Astrocyte (in vitro differentiated cells and primary cell): ENCODE measurements around the gene HRH2. TPM values are rescaled to one million over a fixed set of nuclear protein-coding genes. Genes with fewer than 3 reads are reported as not detected.

Source experiments
- DNase-seq: peaks from one replicate; pipeline ENCODE4 v3.0.0-alpha.2; 2010; ENCODE audit warnings: low read depth
- FAIRE-seq: peaks from 2 replicates; lab custom pipeline; 2011; peaks lifted over from hg19 to GRCh38; lab: Jason Lieb, UNC
- H2AFZ ChIP-seq: 2 replicates; pipeline ENCODE4 v1.6.0; 2012; ENCODE audit warnings: low read depth, low read length, inconsistent platforms
- H3K27ac ChIP-seq: 2 replicates; pipeline ENCODE4 v1.5.1; 2011; ENCODE audit warnings: low read depth, low read length, inconsistent platforms
- H3K27me3 ChIP-seq: 2 replicates; pipeline ENCODE4 v1.6.0; 2011; ENCODE audit warnings: low read length, inconsistent platforms; ENCODE audit not compliant: insufficient read depth
- H3K36me3 ChIP-seq: 2 replicates; pipeline ENCODE4 v1.5.1; 2011; ENCODE audit warnings: low read length, inconsistent platforms; ENCODE audit not compliant: insufficient read depth
- H3K4me1 ChIP-seq: 2 replicates; pipeline ENCODE4 v1.5.1; 2011; ENCODE audit warnings: low read length, inconsistent platforms; ENCODE audit not compliant: insufficient read depth
- H3K4me2 ChIP-seq: 2 replicates; pipeline ENCODE4 v1.6.0; 2012; ENCODE audit warnings: low read length, inconsistent platforms
- H3K4me3 ChIP-seq: 2 replicates; pipeline ENCODE4 v1.5.1; 2011; ENCODE audit warnings: low read depth, mild to moderate bottlenecking, low read length, inconsistent platforms; ENCODE audit not compliant: insufficient read depth
- H3K79me2 ChIP-seq: 2 replicates; pipeline ENCODE4 v1.6.0; 2012; ENCODE audit warnings: mild to moderate bottlenecking, low read length, inconsistent platforms; ENCODE audit not compliant: insufficient read depth
- H3K9ac ChIP-seq: 2 replicates; pipeline ENCODE4 v1.6.0; 2012; ENCODE audit warnings: mild to moderate bottlenecking, low read length, inconsistent platforms
- H3K9me3 ChIP-seq: 2 replicates; pipeline ENCODE4 v1.5.1; 2012; ENCODE audit warnings: low read depth, mild to moderate bottlenecking, low read length, inconsistent platforms; ENCODE audit not compliant: insufficient read depth
- H4K20me1 ChIP-seq: 2 replicates; pipeline ENCODE4 v1.6.0; 2012; ENCODE audit warnings: low read length, inconsistent platforms; ENCODE audit not compliant: insufficient read depth
- H3K27ac Mint-ChIP-seq: one replicate; pipeline ENCODE4 v1.8.0; 2021; ENCODE audit warnings: mild to moderate bottlenecking, mixed read lengths; ENCODE audit not compliant: unreplicated experiment
- H3K27me3 Mint-ChIP-seq: one replicate; pipeline ENCODE4 v1.8.0; 2021; ENCODE audit warnings: low read depth, mixed read lengths; ENCODE audit not compliant: unreplicated experiment
- H3K36me3 Mint-ChIP-seq: one replicate; pipeline ENCODE4 v1.8.0; 2021; ENCODE audit warnings: low read depth, mixed read lengths; ENCODE audit not compliant: unreplicated experiment
- H3K4me1 Mint-ChIP-seq: one replicate; pipeline ENCODE4 v1.8.0; 2021; ENCODE audit warnings: low read depth, mixed read lengths; ENCODE audit not compliant: unreplicated experiment
- H3K4me3 Mint-ChIP-seq: one replicate; pipeline ENCODE4 v1.8.0; 2021; ENCODE audit warnings: mild to moderate bottlenecking, moderate library complexity, mixed read lengths; ENCODE audit not compliant: unreplicated experiment
- H3K9me3 Mint-ChIP-seq: one replicate; pipeline ENCODE4 v1.8.0; 2021; ENCODE audit warnings: mild to moderate bottlenecking, mixed read lengths; ENCODE audit not compliant: unreplicated experiment
- CTCF ChIP-seq: IDR thresholded peaks from 2 replicates; pipeline ENCODE4 v1.5.1; 2011; ENCODE audit warnings: low read depth, mild to moderate bottlenecking, inconsistent platforms, low read length, moderate library complexity; ENCODE audit not compliant: insufficient read depth
- EZH2 ChIP-seq: IDR thresholded peaks from 2 replicates; pipeline ENCODE4 v1.6.1; 2012; ENCODE audit warnings: mild to moderate bottlenecking, low read length, inconsistent platforms; ENCODE audit not compliant: insufficient read depth
- total RNA-seq: library from RNA; stranded (reverse); gene quantifications from 2 replicates; pipeline ENCODE4 v1.2.1, GENCODE V29; 2021

Gene HRH2
- total RNA-seq, 1 donor from 2014 or later = 1.9 TPM

GRCh38 chr5:175672976-175673648 is 15.2 kb downstream of the HRH2 start:
- no peak for DNase-seq
- Histone ChIP-seq H3K9me3 (no peaks in the 10 kb centered on the region), H3K4me1 (no peaks in the 10 kb centered on the region), H3K36me3 (no peaks in the 10 kb centered on the region), H2AFZ (no peak overlapping the region), H3K4me2 (no peak overlapping the region), H3K9ac (no peak overlapping the region), H3K79me2 (no peaks in the 10 kb centered on the region), H3K27ac (no peak overlapping the region), H3K27me3 (no peaks in the 10 kb centered on the region), H3K4me3 (no peak overlapping the region), H4K20me1 (no peaks in the 10 kb centered on the region)
- Mint-ChIP-seq H3K9me3 (peaks cover 2% of the 10 kb centered on the region), H3K4me3 (no peak overlapping the region), H3K27ac (no peak overlapping the region), H3K27me3 (peaks cover 65% of the 10 kb centered on the region), H3K36me3 (no peaks in the 10 kb centered on the region), H3K4me1 (no peaks in the 10 kb centered on the region)
- FAIRE-seq = no peak
- TF ChIP-seq EZH2 (no peak), CTCF (no peak)

- no peak overlapping the region for H3K4me2 ChIP-seq
- H4K20me1 ChIP-seq = no peaks in the 10 kb centered on the region
- TF ChIP-seq EZH2 (no peak), CTCF (no peak)
- H3K4me3 ChIP-seq = no peak overlapping the region
- Mint-ChIP-seq H3K27me3 (peaks cover 67% of the 10 kb centered on the region), H3K36me3 (no peaks in the 10 kb centered on the region), H3K4me3 (no peak overlapping the region), H3K9me3 (peaks cover 5% of the 10 kb centered on the region), H3K27ac (no peak overlapping the region), H3K4me1 (no peaks in the 10 kb centered on the region)
- H3K9me3 ChIP-seq = no peaks in the 10 kb centered on the region
- H3K27me3 ChIP-seq = no peaks in the 10 kb centered on the region
- no peaks in the 10 kb centered on the region for H3K36me3 ChIP-seq
- no peak overlapping the region for H2AFZ ChIP-seq
- FAIRE-seq = no peak
- DNase-seq = no peak
- no peak overlapping the region for H3K27ac ChIP-seq
- H3K79me2 ChIP-seq = no peaks in the 10 kb centered on the region
- H3K4me1 ChIP-seq = no peaks in the 10 kb centered on the region
- H3K9ac ChIP-seq = no peak overlapping the region
These were observed 17.0 kb downstream of the HRH2 start for GRCh38 chr5:175674731-175675346.

GRCh38 chr5:175675873-175676272 is 18.0 kb downstream of the HRH2 start:
- H3K4me1 Mint-ChIP-seq = no peaks in the 10 kb centered on the region
- TF ChIP-seq EZH2 = no peak
- DNase-seq (no peak), FAIRE-seq (no peak)
- no peak overlapping the region for H3K4me2 ChIP-seq
- no peaks in the 10 kb centered on the region for H4K20me1 ChIP-seq
- H3K9me3 Mint-ChIP-seq = peaks cover 5% of the 10 kb centered on the region
- H3K27ac ChIP-seq = no peak overlapping the region
- H3K79me2 ChIP-seq = no peaks in the 10 kb centered on the region
- H3K4me3 ChIP-seq = no peak overlapping the region
- H2AFZ ChIP-seq = no peak overlapping the region
- H3K9me3 ChIP-seq = no peaks in the 10 kb centered on the region
- H3K4me1 ChIP-seq = no peaks in the 10 kb centered on the region
- no peak overlapping the region for H3K4me3 Mint-ChIP-seq
- no peak overlapping the region for H3K9ac ChIP-seq
- no peaks in the 10 kb centered on the region for H3K27me3 ChIP-seq
- no peaks in the 10 kb centered on the region for H3K36me3 ChIP-seq
- H3K36me3 Mint-ChIP-seq = no peaks in the 10 kb centered on the region
- H3K27ac Mint-ChIP-seq = no peak overlapping the region
- peaks cover 70% of the 10 kb centered on the region for H3K27me3 Mint-ChIP-seq
